Measurements from ENCODE around the gene NFIL3.
A peak's percentile ranks its signal among the peaks of the same experiment; 100 is the strongest.
"Not testable (repeated sequence)": the region's sequence is repeated elsewhere in the genome, so short reads cannot be mapped to it uniquely, and the experiment has no call there.

NFIL3 gene, protein sequence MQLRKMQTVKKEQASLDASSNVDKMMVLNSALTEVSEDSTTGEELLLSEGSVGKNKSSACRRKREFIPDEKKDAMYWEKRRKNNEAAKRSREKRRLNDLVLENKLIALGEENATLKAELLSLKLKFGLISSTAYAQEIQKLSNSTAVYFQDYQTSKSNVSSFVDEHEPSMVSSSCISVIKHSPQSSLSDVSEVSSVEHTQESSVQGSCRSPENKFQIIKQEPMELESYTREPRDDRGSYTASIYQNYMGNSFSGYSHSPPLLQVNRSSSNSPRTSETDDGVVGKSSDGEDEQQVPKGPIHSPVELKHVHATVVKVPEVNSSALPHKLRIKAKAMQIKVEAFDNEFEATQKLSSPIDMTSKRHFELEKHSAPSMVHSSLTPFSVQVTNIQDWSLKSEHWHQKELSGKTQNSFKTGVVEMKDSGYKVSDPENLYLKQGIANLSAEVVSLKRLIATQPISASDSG

GRCh38 chr9:91423785-91424402, at the start of gene NFIL3:
NFIL3 (minus strand) TSS chr9:91423832; CDS start chr9:91410734, 13,098 bp downstream.
- peak; percentile 23 to 58 for DNase-seq (ENCODE audit: extremely low read depth in 1 of 2, low read depth in 1 of 2)

- DNase-seq (ENCODE audit: extremely low read depth in 1 of 2, low read depth in 1 of 2): not testable (repeated sequence)
Measured at GRCh38 chr9:91471524-91471923, 47.9 kb upstream of the NFIL3 start.

DNA sequence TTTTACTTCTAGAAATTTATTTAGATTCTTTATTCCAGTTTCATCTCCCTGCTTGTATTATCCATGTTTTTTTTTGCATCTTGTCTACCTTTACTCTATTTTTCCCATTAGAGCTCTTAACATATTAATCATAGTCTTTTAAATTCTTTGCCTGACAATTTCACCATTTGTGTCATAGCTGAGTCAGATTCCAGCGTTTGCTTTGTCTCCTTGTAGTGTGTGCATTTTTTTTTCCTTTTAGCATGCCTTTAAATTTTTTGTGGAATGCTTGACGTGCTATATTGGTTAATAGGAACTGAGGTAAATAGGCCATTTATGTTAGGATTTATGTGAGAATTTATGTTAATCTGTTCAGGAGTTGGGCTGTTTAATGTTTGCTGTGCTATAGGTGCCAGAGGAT, 41.8 kb upstream of the NFIL3 start:
- no peak for DNase-seq (ENCODE audit: extremely low read depth in 1 of 2, low read depth in 1 of 2)

DNA sequence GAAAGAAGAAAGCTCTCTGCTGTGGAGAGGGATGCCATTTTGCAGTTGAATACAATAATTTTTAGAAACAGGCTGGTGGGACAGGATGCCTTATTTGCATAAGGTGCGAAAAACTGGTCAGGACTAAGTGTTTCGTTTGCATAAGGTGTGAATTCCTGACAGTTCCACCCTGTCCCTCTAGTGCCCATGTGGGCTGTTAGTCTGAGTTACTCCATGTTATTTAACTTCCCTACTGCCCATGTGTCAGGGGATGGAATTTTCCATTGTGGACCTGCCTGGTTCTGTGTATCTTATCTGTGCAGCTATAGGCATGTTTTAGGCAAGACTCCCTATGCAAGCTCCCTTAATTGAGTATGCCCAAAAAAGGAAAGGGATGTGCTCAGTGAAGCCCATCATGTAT, 35.3 kb upstream of the NFIL3 start:
- no peak for DNase-seq (ENCODE audit: extremely low read depth in 1 of 2, low read depth in 1 of 2)

- DNase-seq (ENCODE audit: extremely low read depth in 1 of 2, low read depth in 1 of 2): no peak
Measured at GRCh38 chr9:91452844-91453243, 29.2 kb upstream of the NFIL3 start.

DNA sequence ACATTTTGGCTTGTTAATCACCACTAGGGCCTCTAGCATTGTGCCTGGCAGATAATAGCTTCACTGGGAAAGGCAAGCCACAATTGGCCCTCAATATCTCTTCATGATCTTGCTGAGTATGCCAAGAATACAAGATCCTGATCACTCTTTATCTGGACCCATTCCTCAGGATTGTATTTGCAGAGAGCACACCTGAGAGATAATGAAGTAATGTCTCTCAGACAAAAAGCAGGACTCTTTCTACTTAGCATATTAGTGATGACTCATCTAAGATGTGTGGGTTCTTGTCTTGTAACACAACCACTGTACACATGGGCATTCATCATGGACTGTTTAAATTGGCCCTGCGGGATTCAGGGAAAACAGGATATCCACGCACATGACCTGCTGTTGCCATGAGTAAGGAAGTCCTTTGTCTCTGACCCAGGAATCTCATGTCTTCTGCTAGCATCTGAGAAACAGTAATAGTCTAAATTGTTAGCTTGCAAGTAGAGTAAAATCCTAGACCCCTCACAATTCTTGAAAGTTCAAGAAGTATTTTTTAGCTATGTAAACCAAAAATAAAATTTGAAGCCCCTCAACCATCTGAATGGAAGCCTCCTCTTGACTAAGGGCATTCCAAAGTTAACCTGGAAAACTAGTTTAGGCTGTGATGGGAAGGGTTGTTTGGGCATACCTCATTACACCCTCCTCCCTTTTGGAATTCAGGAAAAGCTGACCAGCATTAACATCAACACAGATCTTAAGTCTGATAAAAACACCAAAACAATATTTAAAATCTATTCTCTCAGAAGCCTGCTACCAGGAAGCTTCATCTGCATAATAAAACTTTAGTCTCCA, 28.0 kb upstream of the NFIL3 start:
- DNase-seq (ENCODE audit: extremely low read depth in 1 of 2, low read depth in 1 of 2): no peak

GRCh38 chr9:91445135-91445534, 21.5 kb upstream of the NFIL3 start:
- DNase-seq (ENCODE audit: extremely low read depth in 1 of 2, low read depth in 1 of 2): no peak

DNA sequence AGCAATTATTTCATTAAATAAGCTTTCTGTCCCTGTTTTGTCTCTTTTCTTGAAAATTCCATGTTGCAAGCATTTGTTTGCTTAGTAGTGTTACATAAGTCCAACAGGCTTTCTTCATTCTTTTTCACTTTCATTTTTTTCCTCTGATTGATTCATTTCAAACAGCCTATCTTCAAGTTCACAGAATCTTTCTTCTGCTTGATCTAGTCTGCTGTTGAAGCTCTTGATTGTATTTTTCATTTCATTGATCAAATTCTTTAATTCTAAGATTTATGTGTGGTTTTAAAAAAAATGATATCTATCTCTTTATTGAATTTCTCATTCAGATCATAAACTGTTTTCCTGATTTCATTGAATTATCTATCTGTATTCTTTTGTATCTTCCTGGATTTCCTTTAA, 20.4 kb upstream of the NFIL3 start:
- no peak for DNase-seq (ENCODE audit: extremely low read depth in 1 of 2, low read depth in 1 of 2)

GRCh38 chr9:91443321-91443993, 19.8 kb upstream of the NFIL3 start:
- DNase-seq (ENCODE audit: extremely low read depth in 1 of 2, low read depth in 1 of 2): no peak

- no peak for DNase-seq (ENCODE audit: extremely low read depth in 1 of 2, low read depth in 1 of 2)
Measured at GRCh38 chr9:91436841-91437240, 13.2 kb upstream of the NFIL3 start.

GRCh38 chr9:91433180-91433579, 9.5 kb upstream of the NFIL3 start:
- DNase-seq (ENCODE audit: extremely low read depth in 1 of 2, low read depth in 1 of 2): no peak

- DNase-seq (ENCODE audit: extremely low read depth in 1 of 2, low read depth in 1 of 2): no peak
Measured at GRCh38 chr9:91431485-91431884, 7.9 kb upstream of the NFIL3 start.

DNA sequence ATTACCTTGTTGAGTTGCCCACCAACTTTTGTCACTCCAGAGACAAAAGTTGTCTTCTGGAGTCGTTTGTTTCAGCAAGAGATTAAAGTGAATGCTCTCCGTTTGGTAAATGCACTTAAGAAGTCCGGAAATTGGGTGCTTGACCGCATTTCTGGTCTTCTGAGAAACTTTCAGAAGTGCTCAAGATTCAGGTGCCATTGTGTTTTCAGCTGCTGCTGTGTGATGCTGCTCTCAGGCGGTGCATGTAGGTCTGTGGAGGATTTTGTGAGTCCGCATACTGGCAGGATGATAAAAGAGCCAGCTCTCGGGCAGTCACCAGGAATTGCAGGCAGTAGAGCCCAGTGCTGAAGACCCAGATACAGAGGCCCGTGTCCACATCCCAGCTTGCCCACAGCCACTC, 5.9 kb upstream of the NFIL3 start:
- no peak for DNase-seq (ENCODE audit: extremely low read depth in 1 of 2, low read depth in 1 of 2)

- no peak for DNase-seq (ENCODE audit: extremely low read depth in 1 of 2, low read depth in 1 of 2)
Measured at GRCh38 chr9:91428927-91429351, 5.3 kb upstream of the NFIL3 start.

- no peak for DNase-seq (ENCODE audit: extremely low read depth in 1 of 2, low read depth in 1 of 2)
Measured at GRCh38 chr9:91428436-91428835, 4.8 kb upstream of the NFIL3 start.

DNA sequence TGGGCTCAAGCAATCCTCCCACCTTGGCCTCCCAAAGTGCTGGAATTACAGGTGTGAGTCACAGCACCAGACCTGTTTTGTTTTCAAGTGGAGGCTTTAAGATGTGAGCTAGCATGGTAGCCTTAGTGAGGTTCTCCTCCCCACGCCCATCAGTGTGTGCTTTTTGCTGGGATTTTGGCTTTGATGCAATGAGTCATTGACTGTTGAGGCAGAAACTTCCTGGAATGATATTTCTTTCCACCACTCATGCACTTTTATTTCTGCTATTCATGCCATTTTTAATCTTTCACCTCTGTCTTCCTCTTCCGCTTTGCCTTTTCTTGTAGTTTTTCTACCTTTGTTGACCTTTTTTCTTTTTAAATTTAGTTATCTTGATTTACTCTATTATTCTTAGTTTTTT, 4.2 kb upstream of the NFIL3 start:
- no peak for DNase-seq (ENCODE audit: extremely low read depth in 1 of 2, low read depth in 1 of 2)

GRCh38 chr9:91426123-91426745, 2.6 kb upstream of the NFIL3 start:
- no peak for DNase-seq (ENCODE audit: extremely low read depth in 1 of 2, low read depth in 1 of 2)

- no peak for DNase-seq (ENCODE audit: extremely low read depth in 1 of 2, low read depth in 1 of 2)
Measured at GRCh38 chr9:91425271-91425670, 1.6 kb upstream of the NFIL3 start.

GRCh38 chr9:91424403-91425176, 958 bp upstream of the NFIL3 start:
- DNase-seq (ENCODE audit: extremely low read depth in 1 of 2, low read depth in 1 of 2): peak in 1 of 2 donors; percentile 43

Data from activated CD8-positive, alpha-beta memory T cell treated with anti-CD3 and anti-CD28 coated beads for 1 hour (primary cell).